ENCODE results near the gene MKI67.

Gene MKI67

GRCh38 chr10:128047991-128048818, 78.0 kb downstream of the MKI67 start:
- no peak for DNase-seq

GRCh38 chr10:128047351-128047750, 78.9 kb downstream of the MKI67 start:
- DNase-seq, result no peak

DNA sequence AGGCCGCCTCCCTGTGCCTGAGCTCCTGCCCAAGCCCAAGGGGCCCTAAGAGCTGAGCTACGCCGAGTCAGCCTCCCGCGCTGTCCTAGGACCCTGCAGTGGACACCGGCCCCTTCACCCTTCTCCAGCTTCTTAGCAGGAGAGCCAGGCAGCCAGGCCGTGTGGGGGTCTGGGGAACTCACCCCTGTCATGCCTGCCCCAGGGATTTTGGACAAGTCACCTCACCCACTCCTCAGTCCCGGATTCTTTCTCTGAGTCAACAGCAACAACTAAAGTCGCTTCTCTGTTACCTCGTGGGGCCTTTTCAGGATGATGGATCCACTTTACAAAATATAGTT, 79.3 kb downstream of the MKI67 start:
- DNase-seq, result no peak

Data from fibroblast of upper back skin (primary cell).